ENCODE data around the gene RTN3.

The RTN3 gene

DNA sequence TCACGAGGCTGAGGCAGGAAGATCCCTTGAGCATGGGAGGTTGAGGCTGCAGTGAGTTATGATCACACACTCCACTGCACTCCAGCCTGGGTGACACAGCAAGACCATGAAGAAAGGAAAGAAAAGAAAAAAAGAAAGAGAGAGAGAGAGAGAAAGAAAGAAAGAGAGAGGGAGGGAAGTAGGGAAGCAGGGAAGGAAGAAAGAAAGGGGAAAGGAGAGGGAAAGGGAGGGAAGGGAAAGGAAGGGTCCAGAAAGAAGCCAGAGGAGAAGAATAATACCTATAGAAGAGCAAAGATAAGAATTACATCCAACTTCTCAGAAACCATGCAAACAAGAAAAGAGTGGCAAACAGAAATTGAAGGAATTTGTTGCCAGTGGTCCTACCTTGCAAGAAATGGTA, 104.5 kb downstream of the RTN3 start:
- DNase-seq (ENCODE audit: insufficient read length) (no peak), FAIRE-seq (no peak)
- TF ChIP-seq TAF1 (IDR thresholded peaks at IDR 0.05; ENCODE audit: borderline replicate concordance, low read depth, low read length) (no peak), POLR2A (IDR thresholded peaks at IDR 0.05; ENCODE audit: low read depth, low read length) (no peak), POLR2AphosphoS5 (IDR thresholded peaks at IDR 0.05; ENCODE audit: low read depth, low read length) (no peak)

- DNase-seq (ENCODE audit: insufficient read length) (no peak), FAIRE-seq (no peak)
- no peak for TF ChIP-seq POLR2AphosphoS5 (IDR thresholded peaks at IDR 0.05; ENCODE audit: low read depth, low read length)
- no peak for TF ChIP-seq POLR2A (IDR thresholded peaks at IDR 0.05; ENCODE audit: low read depth, low read length)
- no peak for TF ChIP-seq TAF1 (IDR thresholded peaks at IDR 0.05; ENCODE audit: borderline replicate concordance, low read depth, low read length)
Observed at GRCh38 chr11:63791495-63792167, 110.3 kb downstream of the RTN3 start.

- DNase-seq (ENCODE audit: insufficient read length) (no peak), FAIRE-seq (no peak)
- TF ChIP-seq TAF1 (IDR thresholded peaks at IDR 0.05; ENCODE audit: borderline replicate concordance, low read depth, low read length) (no peak), POLR2A (IDR thresholded peaks at IDR 0.05; ENCODE audit: low read depth, low read length) (no peak), POLR2AphosphoS5 (IDR thresholded peaks at IDR 0.05; ENCODE audit: low read depth, low read length) (no peak)
Observed at GRCh38 chr11:63793161-63793560, 111.9 kb downstream of the RTN3 start.

GRCh38 chr11:63795066-63795465, 113.8 kb downstream of the RTN3 start:
- FAIRE-seq (no peak), DNase-seq (ENCODE audit: insufficient read length) (no peak)
- TF ChIP-seq POLR2A (IDR thresholded peaks at IDR 0.05; ENCODE audit: low read depth, low read length) = no peak
- no peak for TF ChIP-seq POLR2AphosphoS5 (IDR thresholded peaks at IDR 0.05; ENCODE audit: low read depth, low read length)
- TF ChIP-seq TAF1 (IDR thresholded peaks at IDR 0.05; ENCODE audit: borderline replicate concordance, low read depth, low read length) = no peak

DNA sequence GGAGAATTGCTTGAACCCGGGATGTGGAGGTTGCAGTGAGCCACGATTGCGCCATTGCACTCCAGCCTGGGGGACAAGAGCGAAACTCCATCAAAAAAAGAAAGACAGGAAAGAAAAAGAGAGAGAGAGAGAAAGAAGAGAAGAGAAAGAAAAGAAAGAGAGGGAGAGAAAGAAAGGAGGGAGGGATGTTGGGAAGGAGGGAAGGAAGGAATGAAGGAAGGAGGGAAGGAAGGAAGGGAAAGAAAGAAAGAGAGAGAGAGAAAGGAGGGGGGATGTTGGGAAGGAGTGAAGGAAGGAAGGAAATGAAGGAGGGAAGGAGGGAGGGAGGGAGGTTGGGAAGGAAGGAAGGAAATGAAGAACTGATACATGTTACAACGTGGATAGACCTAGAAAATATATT, 119.6 kb downstream of the RTN3 start:
- TF ChIP-seq POLR2AphosphoS5 (IDR thresholded peaks at IDR 0.05; ENCODE audit: low read depth, low read length) = no peak
- no peak for TF ChIP-seq TAF1 (IDR thresholded peaks at IDR 0.05; ENCODE audit: borderline replicate concordance, low read depth, low read length)
- no peak for TF ChIP-seq POLR2A (IDR thresholded peaks at IDR 0.05; ENCODE audit: low read depth, low read length)
- FAIRE-seq = no peak

GRCh38 chr11:63802637-63803414, 121.5 kb downstream of the RTN3 start:
- DNase-seq (ENCODE audit: insufficient read length) (no peak), FAIRE-seq (no peak)
- TF ChIP-seq POLR2AphosphoS5 (IDR thresholded peaks at IDR 0.05; ENCODE audit: low read depth, low read length) = no peak
- no peak for TF ChIP-seq POLR2A (IDR thresholded peaks at IDR 0.05; ENCODE audit: low read depth, low read length)
- TF ChIP-seq TAF1 (IDR thresholded peaks at IDR 0.05; ENCODE audit: borderline replicate concordance, low read depth, low read length) = no peak

More for the DNA sequence above, 119.6 kb downstream of the RTN3 start:
- no peak for DNase-seq (ENCODE audit: insufficient read length)

GRCh38 chr11:63804259-63804658, 123.0 kb downstream of the RTN3 start:
- no peak for DNase-seq (ENCODE audit: insufficient read length)
- FAIRE-seq = no peak
- TF ChIP-seq POLR2A (IDR thresholded peaks at IDR 0.05; ENCODE audit: low read depth, low read length) (no peak), POLR2AphosphoS5 (IDR thresholded peaks at IDR 0.05; ENCODE audit: low read depth, low read length) (no peak), TAF1 (IDR thresholded peaks at IDR 0.05; ENCODE audit: borderline replicate concordance, low read depth, low read length) (no peak)

GRCh38 chr11:63805844-63806415, 124.6 kb downstream of the RTN3 start:
- FAIRE-seq = no peak
- TF ChIP-seq POLR2A (IDR thresholded peaks at IDR 0.05; ENCODE audit: low read depth, low read length) (no peak), TAF1 (IDR thresholded peaks at IDR 0.05; ENCODE audit: borderline replicate concordance, low read depth, low read length) (no peak), POLR2AphosphoS5 (IDR thresholded peaks at IDR 0.05; ENCODE audit: low read depth, low read length) (no peak)
- no peak for DNase-seq (ENCODE audit: insufficient read length)

Data from GM12892 (cell line).